A549 (cell line): ENCODE measurements around the gene MGMT.

ENCODE experiments used
- BHLHE40 ChIP-seq: IDR thresholded peaks from 2 replicates; pipeline ENCODE4 v1.6.1; 2012; ENCODE audit warnings: low read depth, low read length, inconsistent platforms
- EP300 ChIP-seq, 2 experiments: fragments of >200 bp; sonication (Bioruptor Twin); formaldehyde crosslinking; IDR thresholded peaks; 2 replicates in 1 of 2; 3 replicates in 1 of 2; pipeline ENCODE4 v1.6.1; 2016 to 2017
- POLR2A ChIP-seq: IDR thresholded peaks from 2 replicates; pipeline ENCODE4 v1.6.1; 2012; ENCODE audit warnings: mild to moderate bottlenecking, low read length
- REST ChIP-seq: fragments of 200-600 bp; sonication (generic); IDR thresholded peaks from 2 replicates; pipeline ENCODE4 v1.6.1; 2016; ENCODE audit warnings: antibody characterized with exemption, mild to moderate bottlenecking, moderate library complexity
- ZFP36 ChIP-seq: fragments of 450-650 bp; IDR thresholded peaks from 2 replicates; pipeline ENCODE4 v1.6.1; 2014; ENCODE audit warnings: borderline replicate concordance; ENCODE audit not compliant: partially characterized antibody
- ZSCAN20 ChIP-seq: fragments of 250-450 bp; sonication (Bioruptor Pico); IDR thresholded peaks from 2 replicates; pipeline ENCODE4 v1.8.0; 2022; ENCODE audit warnings: mild to moderate bottlenecking, moderate library complexity
- TF ChIP-seq, protein P1 (sequence below): fragments of >200 bp; sonication (Bioruptor Twin); formaldehyde crosslinking; IDR thresholded peaks from 3 replicates; pipeline ENCODE4 v1.5.1; 2016
- TF ChIP-seq, protein P2 (sequence below): fragments of 450-650 bp; IDR thresholded peaks from 2 replicates; pipeline ENCODE4 v1.6.1; 2014; ENCODE audit warnings: antibody characterized with exemption

GRCh38 chr10:129710510-129710847, 243.4 kb downstream of the MGMT start:
- no peak for TF ChIP-seq POLR2A
- TF ChIP-seq, protein P1, sequence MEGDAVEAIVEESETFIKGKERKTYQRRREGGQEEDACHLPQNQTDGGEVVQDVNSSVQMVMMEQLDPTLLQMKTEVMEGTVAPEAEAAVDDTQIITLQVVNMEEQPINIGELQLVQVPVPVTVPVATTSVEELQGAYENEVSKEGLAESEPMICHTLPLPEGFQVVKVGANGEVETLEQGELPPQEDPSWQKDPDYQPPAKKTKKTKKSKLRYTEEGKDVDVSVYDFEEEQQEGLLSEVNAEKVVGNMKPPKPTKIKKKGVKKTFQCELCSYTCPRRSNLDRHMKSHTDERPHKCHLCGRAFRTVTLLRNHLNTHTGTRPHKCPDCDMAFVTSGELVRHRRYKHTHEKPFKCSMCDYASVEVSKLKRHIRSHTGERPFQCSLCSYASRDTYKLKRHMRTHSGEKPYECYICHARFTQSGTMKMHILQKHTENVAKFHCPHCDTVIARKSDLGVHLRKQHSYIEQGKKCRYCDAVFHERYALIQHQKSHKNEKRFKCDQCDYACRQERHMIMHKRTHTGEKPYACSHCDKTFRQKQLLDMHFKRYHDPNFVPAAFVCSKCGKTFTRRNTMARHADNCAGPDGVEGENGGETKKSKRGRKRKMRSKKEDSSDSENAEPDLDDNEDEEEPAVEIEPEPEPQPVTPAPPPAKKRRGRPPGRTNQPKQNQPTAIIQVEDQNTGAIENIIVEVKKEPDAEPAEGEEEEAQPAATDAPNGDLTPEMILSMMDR, result no peak
- no peak for TF ChIP-seq ZFP36
- TF ChIP-seq EP300 (IDR thresholded peaks at IDR 0.05), result no peak
- TF ChIP-seq, protein P2, sequence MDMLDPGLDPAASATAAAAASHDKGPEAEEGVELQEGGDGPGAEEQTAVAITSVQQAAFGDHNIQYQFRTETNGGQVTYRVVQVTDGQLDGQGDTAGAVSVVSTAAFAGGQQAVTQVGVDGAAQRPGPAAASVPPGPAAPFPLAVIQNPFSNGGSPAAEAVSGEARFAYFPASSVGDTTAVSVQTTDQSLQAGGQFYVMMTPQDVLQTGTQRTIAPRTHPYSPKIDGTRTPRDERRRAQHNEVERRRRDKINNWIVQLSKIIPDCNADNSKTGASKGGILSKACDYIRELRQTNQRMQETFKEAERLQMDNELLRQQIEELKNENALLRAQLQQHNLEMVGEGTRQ, result no peak
- no peak for TF ChIP-seq BHLHE40
- no peak for TF ChIP-seq REST
- TF ChIP-seq ZSCAN20 (CRISPR knock-in tag), result no peak
